ENCODE measurements around the gene PAIP2. TPM values are rescaled to one million over a fixed set of nuclear protein-coding genes. Genes with fewer than 3 reads are reported as not detected.

Gene PAIP2
- total RNA-seq, 6 experiments from 2014 or later = 34.5 to 55.8 (median 41.4) TPM

DNA sequence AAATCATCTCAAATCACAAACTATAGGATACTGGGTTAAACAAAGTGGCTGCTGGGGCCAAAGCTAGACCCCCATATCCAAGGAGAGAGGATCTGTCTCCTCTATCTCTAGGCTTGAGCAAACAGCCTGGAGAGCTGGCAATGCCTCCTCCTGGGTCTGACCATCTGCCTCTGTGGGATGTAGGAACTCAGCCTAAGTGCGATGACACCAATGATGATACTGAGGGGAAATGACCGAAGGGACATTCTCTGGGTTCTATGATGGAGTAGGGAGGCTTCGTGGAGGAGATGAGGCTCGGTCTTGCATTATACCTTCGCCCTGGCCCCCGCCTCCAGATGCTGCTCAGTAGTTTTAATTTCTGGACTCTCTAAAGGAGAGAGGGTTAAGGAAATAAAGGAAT lies 71.5 kb downstream of the PAIP2 start:
- Histone ChIP-seq H3K9me3 (no peaks in the 10 kb centered on the region), H3K4me1 (peaks cover 0 to 4% (median 0%) of the 10 kb centered on the region in 4 donors), H3K27me3 (no peaks in the 10 kb centered on the region), H3K4me3 (no peak overlapping the region), H3K36me3 (no peaks in the 10 kb centered on the region), H3K27ac (no peak overlapping the region)
- WGBS (ENCODE audit: insufficient coverage, low coverage, low lambda C conversion rate, missing lambda C conversion rate) = 70% methylated on average over 5 of the region's 6 CpGs
- ATAC-seq (peak in 1 of 4 donors; percentile 32), DNase-seq (peak in 1 of 3 donors; percentile 8)
- intact Hi-C loops (cut with DNase I) = no loop called here
- TF ChIP-seq, protein P1, sequence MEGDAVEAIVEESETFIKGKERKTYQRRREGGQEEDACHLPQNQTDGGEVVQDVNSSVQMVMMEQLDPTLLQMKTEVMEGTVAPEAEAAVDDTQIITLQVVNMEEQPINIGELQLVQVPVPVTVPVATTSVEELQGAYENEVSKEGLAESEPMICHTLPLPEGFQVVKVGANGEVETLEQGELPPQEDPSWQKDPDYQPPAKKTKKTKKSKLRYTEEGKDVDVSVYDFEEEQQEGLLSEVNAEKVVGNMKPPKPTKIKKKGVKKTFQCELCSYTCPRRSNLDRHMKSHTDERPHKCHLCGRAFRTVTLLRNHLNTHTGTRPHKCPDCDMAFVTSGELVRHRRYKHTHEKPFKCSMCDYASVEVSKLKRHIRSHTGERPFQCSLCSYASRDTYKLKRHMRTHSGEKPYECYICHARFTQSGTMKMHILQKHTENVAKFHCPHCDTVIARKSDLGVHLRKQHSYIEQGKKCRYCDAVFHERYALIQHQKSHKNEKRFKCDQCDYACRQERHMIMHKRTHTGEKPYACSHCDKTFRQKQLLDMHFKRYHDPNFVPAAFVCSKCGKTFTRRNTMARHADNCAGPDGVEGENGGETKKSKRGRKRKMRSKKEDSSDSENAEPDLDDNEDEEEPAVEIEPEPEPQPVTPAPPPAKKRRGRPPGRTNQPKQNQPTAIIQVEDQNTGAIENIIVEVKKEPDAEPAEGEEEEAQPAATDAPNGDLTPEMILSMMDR (IDR thresholded peaks at IDR 0.05) = no peak
- no peak for TF ChIP-seq POLR2A (IDR thresholded peaks at IDR 0.05)

DNA sequence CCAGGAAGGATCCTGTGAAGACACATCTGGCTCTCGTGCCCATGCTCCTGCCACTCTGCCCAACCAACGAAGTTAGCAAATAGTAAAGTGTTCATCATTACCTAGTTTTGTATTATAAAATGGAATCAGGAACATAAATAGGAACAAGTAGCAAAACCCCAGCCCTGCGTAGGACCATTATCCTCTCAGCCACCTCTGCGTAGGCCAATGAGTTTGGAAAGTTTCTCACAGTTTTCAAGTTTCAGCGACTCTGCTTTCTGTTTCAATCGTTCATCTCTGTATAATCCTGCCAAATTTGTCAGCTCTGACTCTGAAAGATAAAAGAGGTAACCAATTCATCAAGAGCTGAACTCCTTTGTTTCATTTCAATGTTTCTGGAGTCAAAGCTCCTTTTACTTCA lies 72.3 kb downstream of the PAIP2 start:
- Histone ChIP-seq H3K27ac (no peak overlapping the region), H3K9me3 (no peaks in the 10 kb centered on the region), H3K4me3 (no peak overlapping the region), H3K4me1 (no peaks in the 10 kb centered on the region), H3K27me3 (no peaks in the 10 kb centered on the region), H3K36me3 (no peaks in the 10 kb centered on the region)
- WGBS (ENCODE audit: insufficient coverage, low coverage, low lambda C conversion rate, missing lambda C conversion rate) = 70% methylated on average over 5 of the region's 6 CpGs
- no peak for TF ChIP-seq POLR2A (IDR thresholded peaks at IDR 0.05)
- TF ChIP-seq, protein P1 (IDR thresholded peaks at IDR 0.05) = no peak
- intact Hi-C loops (cut with DNase I) = no loop called here
- DNase-seq = peak in 1 of 3 donors; percentile 9
- no peak for ATAC-seq

DNA sequence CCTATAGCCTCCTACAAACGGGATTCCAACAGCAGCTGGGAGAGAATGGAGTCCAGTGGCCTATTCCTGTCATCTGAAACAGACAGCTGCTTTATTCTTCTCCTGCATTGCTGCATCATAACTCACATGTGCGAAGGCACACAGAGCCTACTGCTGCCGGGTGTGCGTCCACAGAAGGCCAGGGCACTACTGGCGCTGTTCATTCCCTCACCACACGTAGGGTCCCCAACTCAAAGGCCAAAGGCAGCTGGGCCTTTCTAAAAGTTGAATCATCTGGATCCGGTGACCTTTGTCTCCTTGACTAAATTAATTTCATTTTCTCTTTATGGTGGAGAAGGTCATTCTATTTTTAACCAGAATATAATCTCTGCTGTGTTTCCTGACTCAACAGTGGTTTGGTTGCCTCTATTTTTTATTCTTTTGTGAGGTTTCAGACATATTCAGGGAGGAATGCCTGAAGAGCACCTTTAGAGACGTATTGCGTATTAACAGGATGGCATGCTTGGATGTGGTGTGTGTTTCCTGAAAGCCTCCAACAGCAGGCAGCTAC lies 73.0 kb downstream of the PAIP2 start:
- peak; percentile 33 to 45 (median 36) for ATAC-seq
- Histone ChIP-seq H3K36me3 (no peaks in the 10 kb centered on the region), H3K27me3 (no peaks in the 10 kb centered on the region), H3K4me1 (no peaks in the 10 kb centered on the region), H3K27ac (no peak overlapping the region), H3K9me3 (no peaks in the 10 kb centered on the region), H3K4me3 (no peak overlapping the region)
- DNase-seq = peak in 1 of 3 donors; percentile 19
- WGBS (ENCODE audit: insufficient coverage, low coverage, low lambda C conversion rate, missing lambda C conversion rate) = 60% methylated on average over 8 of the region's 9 CpGs
- TF ChIP-seq, protein P1 (IDR thresholded peaks at IDR 0.05) = no peak
- TF ChIP-seq POLR2A (IDR thresholded peaks at IDR 0.05) = no peak
- intact Hi-C loops (cut with DNase I) = no loop called here

DNA sequence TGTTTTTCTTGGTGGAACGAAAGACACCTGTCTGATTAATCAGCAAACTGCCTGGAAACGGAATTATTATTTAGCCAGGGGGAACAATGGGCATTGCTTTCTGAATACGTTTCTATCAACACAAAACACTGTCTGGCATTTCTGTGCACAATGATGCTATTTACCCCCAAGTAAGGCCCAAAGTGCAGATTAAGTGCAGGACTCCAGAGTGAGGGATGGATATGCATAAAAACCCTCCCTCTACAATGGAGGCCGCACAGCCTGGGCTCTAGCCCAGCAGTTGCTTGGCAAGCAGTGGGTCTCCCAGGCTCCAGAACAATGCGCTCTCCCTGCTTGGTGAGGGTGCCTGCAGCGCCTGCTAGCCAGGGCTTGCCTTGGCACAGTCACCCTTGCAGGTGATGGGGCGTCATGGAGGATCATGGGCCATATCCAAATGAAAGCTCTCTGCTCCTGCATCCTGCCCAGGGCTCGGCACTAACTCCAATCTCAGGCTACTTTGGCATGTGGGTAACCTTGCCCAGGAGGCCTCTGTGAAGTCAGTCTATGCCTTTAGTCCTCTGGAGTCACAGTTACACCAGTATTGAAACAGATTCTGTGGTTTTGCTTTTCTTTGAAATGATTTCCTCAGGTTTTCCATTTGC lies 73.7 kb downstream of the PAIP2 start:
- TF ChIP-seq POLR2A (IDR thresholded peaks at IDR 0.05) = no peak
- TF ChIP-seq, protein P1 (IDR thresholded peaks at IDR 0.05) = no peak
- no peaks in the 10 kb centered on the region for H3K27me3 ChIP-seq
- no peak for ATAC-seq
- H3K4me1 ChIP-seq = no peaks in the 10 kb centered on the region
- no peaks in the 10 kb centered on the region for H3K36me3 ChIP-seq
- intact Hi-C loops (cut with DNase I) = no loop called here
- DNase-seq = peak in 1 of 3 donors; percentile 39
- no peaks in the 10 kb centered on the region for H3K9me3 ChIP-seq
- H3K4me3 ChIP-seq = no peak overlapping the region
- 69% methylated on average over 3 of the region's 8 CpGs for WGBS (ENCODE audit: insufficient coverage, low coverage, low lambda C conversion rate, missing lambda C conversion rate)
- no peak overlapping the region for H3K27ac ChIP-seq
